HG03039 (cell line): ENCODE measurements around the gene TTC8.
A peak's percentile ranks its signal among the peaks of the same experiment; 100 is the strongest.
"Not testable (repeated sequence)": the region's sequence is repeated elsewhere in the genome, so short reads cannot be mapped to it uniquely, and the experiment has no call there.

Experiments used
- ATAC-seq: cut with Tn5 transposase; IDR thresholded peaks from one replicate; pipeline ENCODE4 v1.9.1; 2021; ENCODE audit warnings: mild to moderate bottlenecking, moderate library complexity; ENCODE audit not compliant: unreplicated experiment

Gene TTC8

DNA sequence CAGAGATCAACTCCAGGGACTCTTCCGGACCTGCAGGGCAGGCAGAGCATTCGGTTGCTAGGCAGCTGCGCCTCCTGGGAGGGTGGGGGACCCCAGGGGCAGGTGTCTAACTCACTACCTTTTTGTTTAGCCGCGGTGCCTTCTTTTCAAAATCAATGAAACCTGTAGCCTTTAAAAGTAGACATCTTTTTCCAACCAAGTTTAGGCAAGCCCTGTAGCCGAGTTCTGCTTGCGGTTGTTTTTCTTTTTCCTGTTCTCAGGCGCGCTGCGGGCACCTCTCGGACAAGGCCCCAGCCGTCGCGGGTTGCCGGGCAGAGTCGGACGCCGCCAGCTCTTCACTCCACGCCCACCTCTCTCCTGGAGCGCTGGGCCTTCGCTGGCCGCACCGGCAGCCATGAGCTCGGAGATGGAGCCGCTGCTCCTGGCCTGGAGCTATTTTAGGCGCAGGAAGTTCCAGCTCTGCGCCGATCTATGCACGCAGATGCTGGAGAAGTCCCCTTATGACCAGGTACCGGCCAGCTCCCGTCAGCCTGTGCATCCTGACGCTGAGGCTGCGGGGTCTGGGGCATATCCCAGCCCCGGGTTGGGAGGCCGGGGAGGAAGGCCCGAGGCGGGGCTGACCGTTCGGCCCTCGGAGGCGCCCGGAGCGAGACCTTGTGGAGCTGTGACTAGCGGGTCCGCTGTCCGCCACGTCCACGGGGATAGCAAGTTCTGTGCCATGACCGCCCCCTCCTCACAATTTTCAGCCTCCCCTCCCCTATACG is at the start of gene TTC8:
TTC8 (plus strand) TSS at position 338 of the 764 bp plus-strand sequence; CDS start at position 395, 57 bp downstream.
- ATAC-seq, result peak; percentile 98

DNA sequence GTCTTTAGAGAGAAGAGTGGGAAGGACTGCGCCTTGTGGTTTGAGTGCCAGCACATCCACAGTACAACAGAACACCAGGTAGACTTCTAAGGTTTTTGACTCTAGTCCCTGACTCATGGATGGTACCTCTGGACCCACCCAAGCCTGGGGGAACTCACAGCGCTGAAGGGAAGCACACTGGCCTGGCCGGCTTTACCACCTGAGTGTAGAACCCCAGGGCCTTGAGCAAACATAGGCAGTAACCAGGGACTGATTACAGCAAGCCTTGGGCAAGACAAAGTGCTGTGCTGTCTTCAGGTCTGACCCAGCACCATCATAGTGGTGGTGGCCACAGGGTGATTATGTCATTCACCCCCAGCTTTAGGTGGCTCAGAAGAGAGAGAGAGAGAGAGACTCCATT is 48.9 kb upstream of the TTC8 start:
- no peak for ATAC-seq

DNA sequence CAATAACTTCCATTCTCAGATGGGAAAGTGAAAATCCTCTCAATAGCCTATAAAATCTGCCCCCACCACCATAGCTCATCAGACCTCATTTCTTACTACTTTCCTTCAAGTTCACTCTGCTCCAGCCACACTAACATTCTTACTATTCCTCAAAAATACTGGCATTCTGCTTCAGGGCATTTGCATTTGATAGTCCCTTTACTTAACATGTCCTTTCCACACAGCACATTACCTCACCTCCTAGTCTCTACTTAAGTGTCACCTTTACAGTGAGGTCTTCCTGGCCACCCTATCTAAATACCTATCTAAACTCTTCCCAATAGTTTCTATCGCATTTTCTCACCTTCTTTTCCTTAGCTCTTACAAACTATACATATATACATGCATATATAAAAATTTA is 38.5 kb upstream of the TTC8 start:
- ATAC-seq, result no peak

DNA sequence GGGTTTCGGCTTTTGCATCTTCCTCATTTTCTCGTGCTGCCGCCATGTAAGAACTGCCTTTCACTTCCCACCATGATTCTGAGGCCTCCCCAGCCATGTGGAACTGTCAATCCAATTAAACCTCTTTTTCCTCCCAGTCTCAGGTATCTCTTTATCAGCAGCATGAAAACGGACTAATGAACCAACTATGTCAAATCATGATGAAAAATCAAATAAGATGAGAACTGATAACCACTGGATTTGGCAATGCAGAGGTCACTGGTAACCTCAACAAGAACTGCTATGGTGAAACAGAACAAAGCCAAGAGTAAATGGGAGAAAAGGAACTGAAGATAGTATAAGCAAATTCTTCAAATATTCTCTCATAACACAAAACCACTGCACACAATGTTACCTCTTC is 37.7 kb upstream of the TTC8 start:
- ATAC-seq, result no peak

DNA sequence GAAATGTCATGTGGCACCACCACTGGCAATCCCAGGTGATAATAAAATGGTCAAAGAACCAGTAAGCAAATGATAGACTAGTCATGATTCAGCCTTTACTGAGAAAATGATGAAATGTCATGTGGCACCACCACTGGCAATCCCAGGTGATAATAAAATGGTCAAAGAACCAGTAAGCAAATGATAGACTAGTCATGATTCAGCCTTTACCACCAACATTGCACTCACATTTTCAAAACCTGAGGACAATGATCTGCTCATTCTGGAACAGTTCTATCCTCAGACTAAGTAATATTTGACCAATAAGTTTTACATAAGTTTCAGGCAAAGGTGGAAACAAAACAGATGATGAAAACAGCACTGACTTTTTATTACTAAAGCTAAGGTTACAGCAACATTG is 34.9 kb upstream of the TTC8 start:
- not testable (repeated sequence) for ATAC-seq

DNA sequence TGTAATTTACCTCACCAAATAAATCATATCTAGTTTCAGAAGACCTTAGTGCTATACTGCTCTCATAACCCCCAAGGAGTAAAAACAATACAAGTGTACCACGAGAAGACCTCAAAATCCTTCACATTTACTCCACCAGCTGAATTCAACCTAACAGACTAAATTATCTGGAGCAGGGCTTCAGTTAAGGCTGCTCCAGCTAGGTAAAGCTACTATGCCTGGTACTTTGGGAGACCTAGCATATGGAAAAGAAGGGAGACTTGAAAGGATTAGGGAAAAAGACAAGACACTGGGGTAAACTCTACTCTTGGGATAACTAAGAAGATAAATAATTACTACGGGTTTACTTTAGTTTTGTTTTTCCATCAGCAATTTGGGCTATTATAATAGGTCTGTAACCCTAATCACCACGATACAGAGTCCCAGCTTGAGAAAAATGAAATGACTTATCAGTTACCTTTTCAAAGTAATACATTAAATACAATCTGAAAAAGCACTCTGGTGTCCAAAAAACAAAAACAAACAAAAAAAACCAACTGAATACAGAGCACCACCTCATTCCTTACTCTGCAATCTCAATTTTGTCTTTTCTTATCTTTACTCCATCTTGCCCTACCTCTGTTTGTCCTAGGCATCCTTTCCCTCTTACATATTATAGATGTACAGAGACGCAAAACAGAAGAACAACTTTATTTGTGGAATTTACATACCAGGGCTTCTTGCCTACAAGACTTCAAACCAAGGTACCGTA is 33.8 kb upstream of the TTC8 start:
- ATAC-seq, result no peak

DNA sequence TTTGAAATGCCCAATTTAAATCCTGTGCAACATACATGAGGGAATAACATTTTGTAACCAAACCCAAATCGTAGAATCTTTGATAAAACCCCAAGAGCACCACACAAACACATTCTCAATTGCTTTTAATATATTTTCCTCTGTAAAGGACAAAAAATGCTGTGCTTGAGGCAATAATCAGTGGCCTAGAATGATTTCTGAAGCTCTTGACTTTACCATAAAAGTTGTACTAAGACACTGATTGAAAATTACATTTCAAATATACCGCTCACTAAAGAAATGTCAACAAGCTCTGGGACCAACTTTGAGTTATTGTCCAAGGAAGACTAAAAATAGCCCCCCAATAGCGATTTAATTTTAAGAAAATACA is 33.2 kb upstream of the TTC8 start:
- ATAC-seq, result no peak

DNA sequence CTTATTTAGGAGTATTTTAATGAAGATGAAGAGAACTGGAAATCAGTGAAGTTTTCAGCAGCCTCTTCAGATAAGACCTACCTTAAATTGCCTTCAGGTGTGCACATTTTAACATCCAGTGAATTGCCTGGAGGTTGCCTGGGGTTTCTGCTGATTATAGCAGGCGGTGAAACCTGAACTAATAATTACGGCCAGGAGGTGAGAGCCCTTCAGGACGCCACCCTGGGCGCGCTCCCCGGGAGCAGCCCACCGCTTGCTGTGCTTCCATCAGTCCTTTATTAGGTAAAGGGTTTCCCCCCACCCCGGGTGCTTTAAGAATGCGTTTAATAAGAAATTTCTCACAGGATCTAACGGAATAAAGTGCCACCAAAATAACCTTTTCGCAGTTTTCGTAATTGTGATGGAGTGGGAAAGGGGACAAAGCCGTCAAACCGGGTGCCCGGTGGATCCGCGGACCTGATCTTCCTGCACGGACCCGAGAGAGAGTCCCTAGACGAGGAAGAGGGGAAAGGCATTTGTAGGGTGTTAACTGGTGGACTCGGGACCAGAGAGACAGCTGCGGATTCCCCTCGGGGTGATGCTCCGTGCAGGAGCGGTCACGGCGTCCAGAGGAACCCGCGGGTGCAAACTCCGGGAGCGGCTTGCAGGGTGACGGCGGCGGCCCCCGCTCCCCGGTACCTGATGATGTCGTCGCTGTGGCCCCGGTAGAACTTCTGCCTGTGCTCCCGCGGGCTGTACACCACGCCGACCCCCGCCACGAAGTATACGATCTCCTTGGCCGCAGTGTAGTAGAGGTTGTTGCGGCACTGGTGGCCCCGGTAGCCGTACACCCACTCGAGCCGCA is 32.6 kb upstream of the TTC8 start:
- ATAC-seq, result no peak

DNA sequence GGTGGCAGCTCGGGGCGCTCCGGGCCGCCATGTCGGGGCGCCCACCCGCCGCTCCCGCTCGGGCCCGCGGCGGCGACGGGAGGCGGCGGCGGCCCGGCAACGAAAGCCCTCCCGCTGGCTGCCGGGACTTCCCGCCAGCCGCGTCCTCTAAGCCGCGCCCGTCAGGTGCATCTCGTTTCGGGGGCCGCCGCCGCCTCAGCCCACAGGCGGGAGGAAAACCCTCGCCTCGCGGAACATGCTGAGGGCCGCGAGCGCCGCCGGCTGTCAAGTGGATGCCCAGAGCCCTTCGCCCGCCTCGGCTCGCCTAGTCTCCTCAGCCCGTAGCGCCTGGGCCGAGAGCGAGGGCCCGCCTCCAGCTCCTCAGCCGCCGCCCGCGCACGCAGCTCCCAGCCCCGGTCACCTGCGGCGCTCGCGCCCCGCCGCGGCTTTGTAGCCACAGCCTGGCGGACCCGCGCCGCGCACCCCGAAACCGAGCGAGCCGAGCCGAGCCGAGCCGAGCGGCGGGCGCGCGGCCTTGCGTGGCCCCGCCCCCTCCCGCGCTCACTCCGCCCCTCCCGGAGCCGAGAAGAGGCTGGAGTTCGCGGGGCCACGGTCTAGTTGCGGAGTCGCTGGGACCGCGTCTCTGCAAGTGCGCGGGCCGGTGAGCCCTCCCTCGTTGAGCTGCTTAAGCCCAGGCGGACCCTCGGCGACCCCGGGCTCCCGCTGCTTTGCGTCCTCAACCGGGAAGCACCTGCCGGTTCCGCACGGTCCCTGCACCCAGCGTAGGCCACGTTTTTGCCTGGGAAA is 31.8 kb upstream of the TTC8 start, which contains the start of gene EML5:
EML5 (minus strand) TSS at position 481 of the 786 bp plus-strand sequence; CDS start at position 31, 450 bp downstream.
- peak; percentile 89 for ATAC-seq

DNA sequence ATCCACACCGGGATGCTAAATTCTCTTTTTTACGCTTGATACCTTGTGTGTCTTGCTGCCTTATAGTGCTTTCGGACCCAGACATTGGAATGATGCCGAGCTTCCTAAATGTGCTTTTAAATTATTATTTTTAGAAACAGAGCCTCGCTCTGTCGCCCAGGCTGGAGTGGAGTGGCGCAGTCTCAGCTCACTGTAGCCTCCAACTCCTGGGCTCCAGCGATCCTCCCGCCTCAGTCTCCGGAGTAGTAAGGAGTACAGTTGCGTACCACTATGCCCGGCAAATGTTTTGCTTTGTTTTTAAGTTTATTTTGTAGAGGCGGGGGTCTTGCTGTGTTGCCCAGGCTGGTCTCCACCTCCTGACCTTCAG is 31.2 kb upstream of the TTC8 start:
- ATAC-seq, result no peak

DNA sequence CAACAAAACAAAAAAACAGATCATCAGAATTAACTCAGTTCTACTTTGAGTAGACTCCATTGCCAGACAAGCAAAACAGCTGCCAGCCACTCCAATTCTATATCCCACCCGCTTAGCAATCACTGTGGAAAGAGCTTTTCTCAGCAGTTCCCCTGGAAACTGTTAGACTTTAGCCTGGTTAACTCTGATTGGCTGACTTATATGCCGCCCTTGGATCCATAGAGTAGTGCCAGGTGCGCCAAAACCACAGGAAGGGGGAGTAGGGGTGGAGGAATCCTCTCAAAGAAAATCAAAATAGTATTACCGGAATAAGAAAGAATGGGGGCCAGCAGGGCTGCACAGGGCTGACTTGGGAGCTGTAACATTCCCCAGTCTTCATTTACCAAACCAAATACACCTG is 26.3 kb upstream of the TTC8 start:
- ATAC-seq, result no peak

DNA sequence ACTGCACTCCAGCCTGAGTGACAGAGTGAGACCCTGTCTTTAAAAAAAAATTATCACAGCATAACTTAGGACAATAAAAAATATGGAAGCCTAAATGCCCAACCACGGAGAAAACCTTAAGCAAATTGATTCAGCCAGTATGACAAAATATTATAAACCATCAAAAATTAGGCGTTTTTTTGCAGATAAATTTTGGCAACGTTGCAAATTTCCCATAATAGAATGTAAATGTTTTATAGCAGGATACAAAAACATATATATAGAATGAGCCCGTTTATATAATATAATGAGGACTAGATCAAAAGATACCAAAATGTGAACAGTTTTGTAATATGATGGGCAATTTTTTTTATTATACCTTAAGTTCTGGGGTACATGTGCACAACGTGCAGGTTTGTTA is 24.9 kb upstream of the TTC8 start:
- no peak for ATAC-seq

DNA sequence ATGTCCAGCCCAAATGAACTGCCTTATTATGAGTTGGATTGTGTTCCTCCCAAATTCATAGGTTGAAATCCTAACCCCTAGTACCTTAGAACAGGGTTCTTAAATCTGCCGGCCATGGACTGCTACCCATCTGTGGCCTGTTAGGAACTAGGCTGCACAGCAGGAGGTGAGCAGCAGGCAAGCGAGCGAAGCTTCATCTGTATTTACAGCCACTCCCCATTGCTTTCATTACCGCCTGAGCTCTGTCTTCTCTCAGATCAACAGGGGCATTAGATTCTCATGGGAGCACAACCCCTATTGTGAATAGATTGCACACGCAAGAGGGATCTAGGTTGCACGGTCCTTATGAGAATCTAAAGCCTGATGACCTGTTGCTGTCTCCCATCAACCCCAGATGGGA is 21.9 kb upstream of the TTC8 start:
- no peak for ATAC-seq

DNA sequence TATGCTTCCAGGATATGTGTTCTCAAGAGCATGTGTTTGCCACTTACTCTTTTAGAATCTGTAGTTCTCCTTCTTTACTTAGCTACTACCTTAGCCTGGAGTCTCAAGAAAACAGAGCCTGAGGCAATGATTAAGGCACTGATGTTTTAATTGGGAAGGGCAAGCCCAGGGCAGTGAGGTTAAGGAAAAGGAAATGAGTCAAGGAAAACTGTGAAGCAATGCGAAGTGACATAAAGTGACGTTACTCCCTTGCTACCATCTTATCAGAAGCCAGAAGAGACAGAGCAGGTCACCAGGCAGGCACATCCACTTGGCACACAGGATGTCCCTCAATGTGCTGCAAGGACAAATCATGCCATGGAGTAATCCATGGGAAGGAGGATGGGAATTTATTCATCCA is 20.4 kb upstream of the TTC8 start:
- no peak for ATAC-seq

DNA sequence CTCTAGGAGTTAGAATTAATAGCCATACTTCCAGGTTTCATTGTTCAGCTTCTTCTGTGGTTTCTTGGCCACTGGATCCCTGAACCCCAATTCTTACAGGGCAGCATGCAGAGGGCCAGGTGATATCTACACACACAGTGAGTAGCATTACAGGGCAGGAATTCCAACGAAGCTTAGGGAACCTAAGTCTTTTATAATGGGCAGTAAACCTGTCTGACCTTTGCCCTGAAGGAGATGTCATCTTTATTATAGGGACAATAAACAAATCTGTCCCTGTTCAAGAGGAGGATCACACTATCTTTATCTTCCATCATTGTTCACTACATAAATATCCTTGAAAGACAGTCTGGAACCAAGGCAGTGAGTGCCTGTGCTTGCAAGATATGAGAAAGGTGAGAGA is 20.0 kb upstream of the TTC8 start:
- no peak for ATAC-seq

DNA sequence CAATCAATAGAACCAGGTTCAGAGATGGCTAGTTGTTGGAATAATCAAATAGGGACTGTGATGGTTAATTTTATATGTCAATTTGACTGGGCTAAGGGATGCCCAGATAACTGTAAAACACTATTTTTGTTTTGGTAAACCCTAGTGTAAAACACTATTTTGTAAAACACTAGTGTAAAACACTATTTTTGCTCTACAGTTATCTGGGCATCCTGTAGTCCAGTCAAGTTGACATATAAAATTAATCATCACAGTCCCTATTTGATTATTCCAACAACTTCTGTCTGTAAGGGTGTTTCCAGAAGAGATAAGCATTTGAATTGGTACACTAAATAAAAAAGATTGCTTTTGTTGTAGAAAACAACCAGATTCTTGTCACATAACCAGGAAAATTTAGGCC is 16.1 kb upstream of the TTC8 start:
- ATAC-seq, result no peak

DNA sequence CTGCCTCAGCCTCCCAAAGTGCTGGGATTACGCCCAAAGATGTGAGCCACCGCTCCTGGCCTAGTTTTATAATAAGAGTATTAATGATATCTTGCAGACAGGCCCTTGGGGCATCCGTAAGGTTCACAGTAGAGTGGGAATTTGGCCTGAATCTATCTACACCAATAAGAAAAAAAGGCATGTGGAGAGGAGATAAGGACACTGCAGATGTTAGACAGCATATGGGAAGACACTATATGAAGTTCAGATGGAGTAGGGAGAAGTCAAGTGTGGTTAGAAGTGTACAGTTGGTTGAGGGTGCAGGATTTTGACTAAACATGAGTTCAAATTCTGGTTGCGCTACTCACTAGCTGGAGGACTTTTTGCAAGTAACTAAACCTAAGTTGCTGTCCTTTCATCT is 8.5 kb upstream of the TTC8 start:
- ATAC-seq, result no peak

DNA sequence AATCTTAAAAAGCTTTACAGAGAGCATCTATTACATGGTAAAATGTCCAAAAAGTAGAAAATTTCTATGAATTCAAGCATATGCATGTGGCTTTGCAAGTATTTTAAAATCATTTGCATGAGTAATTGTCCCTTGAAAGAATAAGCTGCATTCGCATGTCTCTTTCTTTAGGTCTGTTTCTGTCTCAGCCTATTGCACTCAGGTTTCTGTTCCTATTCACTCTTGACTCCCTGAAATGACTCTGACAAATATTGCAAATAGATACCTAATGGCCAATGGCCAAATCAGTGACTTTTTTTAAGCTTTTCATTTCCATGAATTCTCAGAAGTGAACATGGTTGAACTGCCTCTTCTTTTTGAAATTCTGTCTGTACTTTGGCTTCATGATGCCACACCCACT is 6.4 kb upstream of the TTC8 start:
- ATAC-seq, result no peak

DNA sequence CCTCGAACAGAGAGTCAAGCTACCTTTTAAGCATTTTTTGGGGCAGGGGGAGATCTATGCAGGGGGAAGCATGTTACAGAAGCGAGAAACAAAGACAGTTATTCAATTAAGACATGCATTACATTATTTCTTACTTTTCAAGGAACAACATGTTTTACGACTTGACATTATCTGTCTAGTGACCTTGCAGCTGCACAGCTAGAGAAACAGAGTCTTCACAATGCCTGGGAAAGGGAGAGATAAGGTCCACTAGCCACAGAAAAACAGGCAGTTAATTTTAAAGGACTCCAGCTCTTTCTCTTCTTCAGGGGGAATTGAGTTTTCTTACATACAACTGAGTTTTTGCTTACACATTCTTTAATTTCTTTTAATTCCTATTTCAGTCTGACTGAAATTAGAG is 4.8 kb upstream of the TTC8 start:
- ATAC-seq, result not testable (repeated sequence)

DNA sequence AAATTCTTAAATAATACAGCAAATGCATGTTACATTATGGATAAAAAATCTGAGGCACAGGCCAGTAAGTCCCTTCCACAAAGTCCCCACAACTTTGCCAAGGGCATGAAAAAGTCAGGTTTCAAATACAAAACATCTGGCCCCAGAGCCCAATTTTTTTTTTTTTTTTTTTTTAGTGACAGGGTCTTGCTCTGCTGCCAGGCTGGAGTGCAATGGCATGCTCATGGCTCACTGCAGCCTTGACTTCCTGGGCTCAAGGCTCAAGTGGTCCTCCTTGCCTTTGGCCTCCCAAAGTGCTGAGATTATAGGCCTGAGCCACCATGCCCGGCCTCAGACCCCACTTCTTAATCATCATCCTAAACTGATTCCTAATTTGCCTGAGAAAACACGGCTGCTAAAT is 3.1 kb upstream of the TTC8 start:
- no peak for ATAC-seq

DNA sequence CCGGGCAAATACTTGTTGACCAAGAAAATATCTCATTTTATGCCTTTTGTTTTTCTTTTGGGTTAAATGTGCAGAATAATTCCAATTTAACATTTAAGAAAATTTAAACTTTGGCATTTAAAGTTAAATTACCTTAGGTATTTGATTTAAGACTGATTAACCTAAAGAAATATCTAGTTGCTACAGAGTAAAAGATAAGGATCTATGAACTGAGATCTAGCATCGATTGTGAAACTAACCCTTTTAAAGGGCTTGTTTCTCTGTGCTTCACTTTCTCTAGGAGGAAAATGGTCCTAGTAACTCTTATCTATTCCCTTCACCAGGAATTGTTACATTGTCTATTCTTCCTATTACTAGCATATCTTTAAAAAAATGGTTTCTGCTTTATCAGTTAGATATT is 2.6 kb upstream of the TTC8 start:
- ATAC-seq, result no peak
